ENCODE results near the gene ZCCHC24.

The ZCCHC24 gene

DNA sequence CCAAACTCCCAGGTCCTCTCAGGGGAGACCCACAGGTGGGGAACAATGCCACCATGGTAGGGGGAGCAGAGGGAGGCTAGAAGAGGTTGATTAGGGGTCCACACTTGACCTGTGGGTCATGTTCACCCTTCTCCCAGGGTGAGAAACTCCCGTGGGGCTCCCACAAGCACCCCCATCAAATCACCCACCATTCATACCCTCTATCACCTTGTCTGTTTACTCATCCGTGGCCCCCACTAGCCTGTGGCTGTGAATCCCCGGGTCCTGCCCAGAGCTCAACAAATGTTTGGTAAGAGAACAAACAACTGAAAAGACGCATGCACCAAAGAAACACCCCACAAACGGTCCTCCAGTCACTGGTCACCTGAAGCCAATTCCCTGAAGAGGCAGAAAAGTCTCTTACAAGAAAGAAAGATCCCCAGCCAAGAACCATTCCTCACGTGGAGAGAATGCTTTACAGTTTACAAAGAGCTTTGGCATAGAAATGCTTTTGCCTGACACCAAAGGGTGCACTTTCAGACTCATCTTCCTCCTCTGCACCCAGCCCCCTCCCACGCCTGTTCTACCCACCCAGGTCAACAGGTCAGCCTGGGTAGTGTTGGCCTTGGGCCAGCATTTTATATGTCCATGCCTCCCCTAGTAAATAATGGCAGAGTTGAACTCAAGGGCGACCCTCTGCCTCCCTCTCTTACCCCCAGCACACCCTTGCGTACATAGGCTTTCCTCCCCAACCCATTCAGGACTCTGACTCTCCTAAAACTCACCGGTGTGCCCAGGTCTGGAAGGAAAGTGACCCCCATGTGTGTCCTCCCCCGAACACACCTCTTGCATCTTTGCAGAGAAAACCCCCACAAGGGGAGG lies 1.9 kb downstream of the ZCCHC24 start:
- H3K36me3 Mint-ChIP-seq (ENCODE audit: low read depth): no peaks in the 10 kb centered on the region
- peak overlapping the region; percentile 93 for H3K27ac Mint-ChIP-seq
- DNase-seq: no peak
- H3K4me3 Mint-ChIP-seq: peak overlapping the region; percentile 93
- H3K27me3 Mint-ChIP-seq (ENCODE audit: low read depth, poor library complexity): peaks cover 14% of the 10 kb centered on the region
- H3K4me1 Mint-ChIP-seq: peaks cover 86% of the 10 kb centered on the region
- TF ChIP-seq, protein P1, sequence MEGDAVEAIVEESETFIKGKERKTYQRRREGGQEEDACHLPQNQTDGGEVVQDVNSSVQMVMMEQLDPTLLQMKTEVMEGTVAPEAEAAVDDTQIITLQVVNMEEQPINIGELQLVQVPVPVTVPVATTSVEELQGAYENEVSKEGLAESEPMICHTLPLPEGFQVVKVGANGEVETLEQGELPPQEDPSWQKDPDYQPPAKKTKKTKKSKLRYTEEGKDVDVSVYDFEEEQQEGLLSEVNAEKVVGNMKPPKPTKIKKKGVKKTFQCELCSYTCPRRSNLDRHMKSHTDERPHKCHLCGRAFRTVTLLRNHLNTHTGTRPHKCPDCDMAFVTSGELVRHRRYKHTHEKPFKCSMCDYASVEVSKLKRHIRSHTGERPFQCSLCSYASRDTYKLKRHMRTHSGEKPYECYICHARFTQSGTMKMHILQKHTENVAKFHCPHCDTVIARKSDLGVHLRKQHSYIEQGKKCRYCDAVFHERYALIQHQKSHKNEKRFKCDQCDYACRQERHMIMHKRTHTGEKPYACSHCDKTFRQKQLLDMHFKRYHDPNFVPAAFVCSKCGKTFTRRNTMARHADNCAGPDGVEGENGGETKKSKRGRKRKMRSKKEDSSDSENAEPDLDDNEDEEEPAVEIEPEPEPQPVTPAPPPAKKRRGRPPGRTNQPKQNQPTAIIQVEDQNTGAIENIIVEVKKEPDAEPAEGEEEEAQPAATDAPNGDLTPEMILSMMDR (IDR thresholded peaks at IDR 0.05): no peak
- no peaks in the 10 kb centered on the region for H3K9me3 Mint-ChIP-seq

- no peak for DNase-seq
Observed at GRCh38 chr10:79442171-79443040, 3.0 kb downstream of the ZCCHC24 start.

GRCh38 chr10:79441433-79441832 lies 4.0 kb downstream of the ZCCHC24 start:
- no peak for DNase-seq
- Mint-ChIP-seq H3K27me3 (ENCODE audit: low read depth, poor library complexity) (peaks cover 7% of the 10 kb centered on the region), H3K9me3 (no peaks in the 10 kb centered on the region), H3K36me3 (ENCODE audit: low read depth) (no peaks in the 10 kb centered on the region), H3K4me1 (peaks cover 83% of the 10 kb centered on the region), H3K27ac (no peak overlapping the region), H3K4me3 (no peak overlapping the region)
- TF ChIP-seq, protein P1 (IDR thresholded peaks at IDR 0.05): no peak

More at GRCh38 chr10:79442171-79443040, 3.0 kb downstream of the ZCCHC24 start:
- no peaks in the 10 kb centered on the region for H3K36me3 Mint-ChIP-seq (ENCODE audit: low read depth)
- no peak overlapping the region for H3K27ac Mint-ChIP-seq
- TF ChIP-seq, protein P1 (IDR thresholded peaks at IDR 0.05): no peak
- peaks cover 10% of the 10 kb centered on the region for H3K27me3 Mint-ChIP-seq (ENCODE audit: low read depth, poor library complexity)
- peaks cover 85% of the 10 kb centered on the region for H3K4me1 Mint-ChIP-seq
- peak overlapping the region; percentile 35 for H3K4me3 Mint-ChIP-seq
- H3K9me3 Mint-ChIP-seq: no peaks in the 10 kb centered on the region

- Mint-ChIP-seq H3K4me3 (no peak overlapping the region), H3K27ac (no peak overlapping the region), H3K4me1 (peaks cover 88% of the 10 kb centered on the region), H3K27me3 (ENCODE audit: low read depth, poor library complexity) (peaks cover 7% of the 10 kb centered on the region), H3K36me3 (ENCODE audit: low read depth) (no peaks in the 10 kb centered on the region), H3K9me3 (no peaks in the 10 kb centered on the region)
- TF ChIP-seq, protein P1 (IDR thresholded peaks at IDR 0.05): no peak
- DNase-seq: no peak
Observed at GRCh38 chr10:79440281-79440680, 5.1 kb downstream of the ZCCHC24 start.

- no peaks in the 10 kb centered on the region for H3K36me3 Mint-ChIP-seq (ENCODE audit: low read depth)
- no peaks in the 10 kb centered on the region for H3K9me3 Mint-ChIP-seq
- DNase-seq: no peak
- H3K4me1 Mint-ChIP-seq: peaks cover 96% of the 10 kb centered on the region
- TF ChIP-seq, protein P1 (IDR thresholded peaks at IDR 0.05): no peak
- H3K27me3 Mint-ChIP-seq (ENCODE audit: low read depth, poor library complexity): peaks cover 3% of the 10 kb centered on the region
- no peak overlapping the region for H3K4me3 Mint-ChIP-seq
- no peak overlapping the region for H3K27ac Mint-ChIP-seq
Observed at GRCh38 chr10:79438699-79439085, 6.7 kb downstream of the ZCCHC24 start.
